GM19099 (cell line): ENCODE results near the gene RANBP9.

ENCODE experiments used
- POLR2A ChIP-seq: IDR thresholded peaks from 3 replicates; pipeline ENCODE4 v1.6.1; 2011; ENCODE audit warnings: low read depth; ENCODE audit not compliant: insufficient read length; ENCODE audit errors: extremely low read depth

RANBP9 gene

DNA sequence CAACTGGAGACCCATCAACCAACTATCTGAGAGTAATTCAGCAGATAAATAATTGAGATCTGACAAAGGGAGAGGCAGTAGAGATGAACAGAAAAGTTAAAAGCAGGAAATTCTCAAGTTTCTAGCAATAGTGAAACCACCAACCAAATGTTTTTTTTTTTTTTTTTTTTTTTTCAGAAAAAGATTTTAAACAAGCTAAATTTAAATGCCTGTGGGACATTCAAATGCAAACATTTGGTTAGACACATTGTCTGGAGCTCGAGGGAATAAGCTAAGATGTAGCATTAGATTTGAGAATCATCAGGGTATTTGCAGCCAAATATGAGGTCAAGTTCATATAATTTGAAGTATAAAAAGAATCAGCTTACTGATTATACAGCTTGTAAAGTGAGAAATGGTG, 16.4 kb downstream of the RANBP9 start:
- TF ChIP-seq POLR2A: no peak

GRCh38 chr6:13694562-13694961, 17.1 kb downstream of the RANBP9 start:
- TF ChIP-seq POLR2A: no peak

DNA sequence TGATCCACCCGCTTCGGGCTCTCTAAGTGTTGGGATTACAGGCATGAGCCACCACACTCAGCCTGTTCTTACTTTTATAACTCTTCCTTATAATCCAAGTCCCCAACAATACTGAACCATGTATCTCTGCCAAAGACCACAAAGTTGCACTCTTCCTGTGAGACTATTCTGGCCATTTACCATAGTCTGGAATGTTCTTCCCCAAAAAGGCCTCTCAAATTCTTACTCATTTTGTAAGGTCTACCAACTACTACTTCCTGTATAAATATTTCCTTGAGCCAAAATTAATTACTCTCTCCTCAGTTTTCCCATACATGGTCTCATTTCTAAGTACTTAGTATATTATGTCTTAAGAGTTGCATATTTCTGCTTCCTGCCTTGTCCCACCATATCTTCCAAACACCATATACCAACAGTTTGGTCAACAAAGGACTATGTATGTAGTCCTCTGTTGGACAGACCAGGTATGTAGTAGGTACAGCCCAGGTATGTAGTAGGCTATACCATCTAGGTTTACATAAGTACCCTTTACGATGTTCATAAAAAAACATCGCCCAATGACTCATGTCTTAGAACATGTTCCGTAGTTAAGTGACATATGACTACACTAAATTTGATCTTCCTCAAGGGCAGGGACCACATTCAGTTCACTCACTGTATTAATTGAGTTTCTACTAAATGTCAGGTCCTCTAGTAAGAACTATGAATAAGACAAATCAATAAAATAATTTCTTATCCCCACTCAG, 22.0 kb downstream of the RANBP9 start:
- TF ChIP-seq POLR2A: no peak

- TF ChIP-seq POLR2A: no peak
Observed at GRCh38 chr6:13688692-13689196, 22.9 kb downstream of the RANBP9 start.

- no peak for TF ChIP-seq POLR2A
Observed at GRCh38 chr6:13687917-13688351, 23.7 kb downstream of the RANBP9 start.

DNA sequence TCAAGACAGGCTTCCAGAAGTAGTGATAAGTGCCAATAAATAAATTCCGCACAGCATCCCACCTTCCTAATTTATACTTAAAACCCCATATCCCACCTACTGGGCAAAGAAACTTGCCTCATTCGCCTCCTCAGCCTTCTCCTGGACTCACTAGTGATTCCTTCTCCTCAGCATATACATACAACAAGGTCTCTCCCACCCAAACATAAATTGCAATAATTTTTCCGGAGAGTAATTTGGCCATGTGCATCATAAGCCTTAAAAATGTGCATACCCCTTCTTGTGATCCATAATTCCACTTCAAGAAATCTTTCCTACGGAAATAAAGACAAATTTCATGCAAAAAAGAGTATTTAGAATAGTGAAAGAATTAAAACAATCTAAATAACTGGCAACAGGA, 26.8 kb downstream of the RANBP9 start:
- TF ChIP-seq POLR2A: no peak

- TF ChIP-seq POLR2A: no peak
Observed at GRCh38 chr6:13683038-13683437, 28.6 kb downstream of the RANBP9 start.

DNA sequence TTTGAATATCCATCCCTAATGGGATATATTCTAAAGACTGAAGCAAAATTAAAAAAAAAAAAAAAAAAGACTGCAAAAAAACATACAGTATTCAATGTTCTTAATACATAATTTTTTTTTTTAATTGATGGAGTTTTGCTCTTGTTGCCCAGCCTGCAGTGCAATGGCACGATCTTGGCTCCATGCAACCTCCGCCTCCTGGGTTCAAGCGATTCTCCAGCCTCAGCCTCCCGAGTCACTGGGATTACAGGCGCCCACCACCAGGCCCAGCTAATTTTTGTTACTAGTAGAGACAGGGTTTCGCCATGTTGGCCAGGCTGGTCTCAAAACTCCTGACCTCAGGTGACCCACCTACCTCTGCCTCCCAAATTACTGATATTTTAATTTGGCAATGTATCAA, 29.3 kb downstream of the RANBP9 start:
- no peak for TF ChIP-seq POLR2A

GRCh38 chr6:13681305-13682061, 30.2 kb downstream of the RANBP9 start:
- TF ChIP-seq POLR2A: no peak

DNA sequence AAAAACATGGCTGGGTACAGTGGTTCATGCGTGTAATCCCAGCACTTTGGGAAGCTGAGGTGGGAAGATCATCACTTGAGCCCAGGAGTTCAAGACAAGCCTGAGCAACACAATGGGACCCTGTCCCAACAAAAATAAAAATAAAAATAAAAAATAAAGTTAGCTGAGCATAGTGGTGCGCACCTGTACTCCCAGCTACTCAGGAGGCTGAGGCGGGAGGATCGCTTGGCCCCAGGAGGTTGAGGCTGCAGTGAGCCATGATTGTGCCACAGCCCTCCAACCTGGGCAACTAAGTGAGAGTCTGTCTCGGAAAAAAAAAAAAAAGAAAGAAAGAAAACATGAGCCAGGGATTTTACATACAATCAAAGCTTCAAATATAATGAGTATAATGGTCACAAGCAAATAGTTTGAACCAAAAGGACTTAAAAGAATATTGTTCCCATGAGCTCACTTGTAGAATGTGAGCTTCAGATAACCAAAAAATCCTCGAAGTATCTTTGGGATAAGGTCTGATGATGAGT, 31.1 kb downstream of the RANBP9 start:
- no peak for TF ChIP-seq POLR2A

DNA sequence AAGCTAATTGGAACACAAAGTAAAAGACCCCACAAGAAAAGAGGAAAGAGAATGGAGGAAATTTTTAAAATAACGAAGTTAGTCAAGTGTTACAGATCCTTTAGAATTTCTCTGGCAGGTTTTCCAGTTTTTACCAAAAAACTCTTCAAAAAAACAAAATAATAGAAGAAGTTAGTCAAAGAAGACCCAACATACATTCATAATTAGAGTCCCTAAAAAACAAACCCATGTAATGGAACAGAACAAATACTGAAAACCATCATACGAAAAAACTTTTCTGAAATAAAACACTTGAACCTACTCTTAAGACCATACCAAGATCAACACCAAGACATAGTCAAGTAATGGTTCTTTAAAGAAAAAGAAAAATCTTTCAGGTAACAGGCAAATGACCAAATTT, 31.6 kb downstream of the RANBP9 start:
- no peak for TF ChIP-seq POLR2A

- no peak for TF ChIP-seq POLR2A
Observed at GRCh38 chr6:13678255-13678983, 33.2 kb downstream of the RANBP9 start.

DNA sequence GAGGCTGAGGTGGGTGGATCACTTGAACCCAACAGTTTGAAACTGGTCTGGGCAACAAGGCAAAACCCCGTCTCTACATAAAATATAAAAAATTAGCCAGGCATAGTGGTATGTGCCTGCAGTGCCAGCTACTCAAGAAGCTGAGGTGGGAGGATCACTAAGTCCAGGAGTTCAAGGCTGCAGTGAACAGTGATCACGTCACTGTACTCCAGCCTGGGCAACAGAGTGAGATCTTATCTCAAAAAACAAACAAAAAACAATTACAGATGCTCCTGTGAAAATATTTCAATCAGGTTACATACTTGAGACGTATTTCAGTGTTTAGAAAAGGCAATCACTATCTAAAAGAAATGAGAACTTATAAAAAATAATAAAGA, 33.8 kb downstream of the RANBP9 start:
- TF ChIP-seq POLR2A: no peak

- TF ChIP-seq POLR2A: no peak
Observed at GRCh38 chr6:13676551-13677156, 35.0 kb downstream of the RANBP9 start.

DNA sequence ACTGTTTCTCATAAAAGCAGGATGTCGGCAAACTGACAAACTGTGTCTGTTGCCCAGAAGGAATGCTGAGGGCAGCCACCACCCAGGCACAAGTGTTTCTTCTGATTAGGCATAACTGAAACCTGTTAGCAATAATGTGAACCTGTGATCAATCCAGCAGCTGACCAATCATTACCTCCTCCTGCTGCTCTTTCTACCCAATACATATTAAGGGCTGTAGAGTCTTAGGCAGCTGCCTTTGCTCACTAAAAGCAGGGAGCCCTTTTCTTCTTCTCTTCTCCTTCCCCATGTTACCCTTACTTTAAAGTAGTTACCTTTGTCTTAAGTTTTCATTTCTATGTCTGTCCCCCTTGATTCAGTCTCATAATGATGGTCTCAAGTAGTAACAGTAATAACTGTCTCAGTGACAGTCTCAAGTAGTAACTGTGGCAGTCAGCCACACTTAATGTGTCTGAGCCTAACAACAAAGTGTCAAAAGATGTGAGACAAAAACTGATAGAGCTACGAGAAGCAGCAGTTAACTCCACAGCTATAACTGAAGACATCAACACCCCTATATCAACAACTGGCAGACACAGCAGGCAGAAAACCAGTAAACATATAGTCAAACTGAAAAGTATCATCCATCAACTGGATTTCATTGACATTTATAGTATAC, 37.0 kb downstream of the RANBP9 start:
- TF ChIP-seq POLR2A: no peak

DNA sequence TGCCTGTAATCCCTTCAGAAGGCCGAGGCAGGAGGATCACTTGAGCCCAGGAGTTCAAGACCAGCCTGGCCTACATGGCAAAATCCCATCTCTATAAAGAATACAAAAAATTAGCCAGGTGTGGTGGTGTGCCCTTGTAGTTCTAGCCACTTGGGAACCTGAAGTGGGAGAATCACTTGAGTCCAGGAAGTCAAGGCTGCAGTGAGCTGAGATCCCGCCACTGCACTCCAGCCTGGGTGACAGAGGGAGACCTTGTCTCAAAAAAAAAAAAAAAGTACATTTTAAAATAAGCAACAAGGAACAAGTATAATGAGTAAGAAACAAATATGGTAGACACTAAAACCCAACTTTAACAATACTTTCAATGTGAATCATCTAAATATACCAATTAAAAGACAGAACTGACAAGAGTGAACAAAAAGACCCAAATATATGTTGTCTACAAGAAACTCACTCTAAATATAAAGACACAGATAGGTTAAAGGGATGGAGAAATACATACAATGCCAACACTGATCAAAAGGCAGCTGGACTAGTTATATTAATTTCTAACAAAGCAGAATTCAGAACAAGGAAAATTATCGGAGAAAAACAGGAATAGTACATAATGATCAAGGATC, 37.7 kb downstream of the RANBP9 start:
- TF ChIP-seq POLR2A: no peak
